ENCODE results near the gene MIEN1. TPM values are rescaled to one million over a fixed set of nuclear protein-coding genes. Genes with fewer than 3 reads are reported as not detected.

Gene MIEN1
- total and polyA plus RNA-seq, 2 of the 13 experiments (the other 11 are each of a cell fraction or from before 2014, with no cell fraction given): 40.6 to 56.6 TPM

DNA sequence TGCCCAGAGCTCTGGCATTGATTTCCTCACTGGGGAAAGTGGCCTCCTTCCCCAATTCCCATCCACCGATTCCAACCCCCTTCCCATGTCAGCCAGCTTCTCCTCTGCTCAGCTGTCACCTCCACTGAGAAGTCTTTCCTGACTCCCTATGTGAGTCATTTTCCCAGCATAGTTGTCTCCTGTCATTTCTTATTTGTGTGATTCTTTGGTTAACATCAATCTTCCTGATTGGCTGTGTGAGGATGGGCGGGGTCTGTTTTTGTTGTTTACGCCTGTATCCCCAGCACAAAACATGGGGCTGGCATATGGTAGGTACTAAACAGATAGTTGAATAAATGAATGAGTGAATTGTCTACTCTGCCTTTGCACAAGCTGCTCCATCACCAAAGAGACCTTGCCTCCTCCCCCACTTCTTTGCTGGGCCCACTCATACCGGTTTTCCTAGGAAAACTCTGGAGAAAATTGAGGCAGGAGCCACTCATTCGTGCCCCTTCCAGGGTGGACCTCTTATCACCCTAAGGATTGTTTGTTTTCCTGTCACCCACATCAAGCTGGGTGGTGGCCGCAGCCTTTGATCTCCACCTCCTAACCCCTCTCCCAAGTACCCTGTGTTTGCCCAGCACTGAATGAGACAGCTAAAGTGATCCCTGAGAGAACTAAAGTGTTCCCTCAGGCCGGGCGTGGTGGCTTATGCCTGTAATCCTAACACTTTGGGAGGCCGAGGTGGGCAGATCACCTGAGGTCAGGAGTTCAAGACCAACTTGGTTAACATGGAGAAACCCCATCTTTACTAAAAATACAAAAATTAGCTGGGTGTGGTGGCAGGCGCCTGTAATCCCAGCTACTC lies 6.2 kb upstream of the MIEN1 start (continued):
- peak; percentile 99 for TF ChIP-seq HMG20A (CRISPR knock-in tag; IDR thresholded peaks at IDR 0.05; ENCODE audit: borderline replicate concordance)
- TF ChIP-seq, protein P1, sequence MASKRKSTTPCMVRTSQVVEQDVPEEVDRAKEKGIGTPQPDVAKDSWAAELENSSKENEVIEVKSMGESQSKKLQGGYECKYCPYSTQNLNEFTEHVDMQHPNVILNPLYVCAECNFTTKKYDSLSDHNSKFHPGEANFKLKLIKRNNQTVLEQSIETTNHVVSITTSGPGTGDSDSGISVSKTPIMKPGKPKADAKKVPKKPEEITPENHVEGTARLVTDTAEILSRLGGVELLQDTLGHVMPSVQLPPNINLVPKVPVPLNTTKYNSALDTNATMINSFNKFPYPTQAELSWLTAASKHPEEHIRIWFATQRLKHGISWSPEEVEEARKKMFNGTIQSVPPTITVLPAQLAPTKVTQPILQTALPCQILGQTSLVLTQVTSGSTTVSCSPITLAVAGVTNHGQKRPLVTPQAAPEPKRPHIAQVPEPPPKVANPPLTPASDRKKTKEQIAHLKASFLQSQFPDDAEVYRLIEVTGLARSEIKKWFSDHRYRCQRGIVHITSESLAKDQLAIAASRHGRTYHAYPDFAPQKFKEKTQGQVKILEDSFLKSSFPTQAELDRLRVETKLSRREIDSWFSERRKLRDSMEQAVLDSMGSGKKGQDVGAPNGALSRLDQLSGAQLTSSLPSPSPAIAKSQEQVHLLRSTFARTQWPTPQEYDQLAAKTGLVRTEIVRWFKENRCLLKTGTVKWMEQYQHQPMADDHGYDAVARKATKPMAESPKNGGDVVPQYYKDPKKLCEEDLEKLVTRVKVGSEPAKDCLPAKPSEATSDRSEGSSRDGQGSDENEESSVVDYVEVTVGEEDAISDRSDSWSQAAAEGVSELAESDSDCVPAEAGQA (IDR thresholded peaks at IDR 0.05; ENCODE audit: low read depth): no peak
- TF ChIP-seq, protein P1 (CRISPR knock-in tag; IDR thresholded peaks at IDR 0.05; ENCODE audit: borderline replicate concordance): no peak
- no peak for TF ChIP-seq NONO (IDR thresholded peaks at IDR 0.05)
- TF ChIP-seq NONO (CRISPR knock-in tag; conservative IDR thresholded peaks at IDR 0.05): 0 out of 2 replicates have a peak, but pooled peaks have one; percentile 63
- TF ChIP-seq, protein P2, sequence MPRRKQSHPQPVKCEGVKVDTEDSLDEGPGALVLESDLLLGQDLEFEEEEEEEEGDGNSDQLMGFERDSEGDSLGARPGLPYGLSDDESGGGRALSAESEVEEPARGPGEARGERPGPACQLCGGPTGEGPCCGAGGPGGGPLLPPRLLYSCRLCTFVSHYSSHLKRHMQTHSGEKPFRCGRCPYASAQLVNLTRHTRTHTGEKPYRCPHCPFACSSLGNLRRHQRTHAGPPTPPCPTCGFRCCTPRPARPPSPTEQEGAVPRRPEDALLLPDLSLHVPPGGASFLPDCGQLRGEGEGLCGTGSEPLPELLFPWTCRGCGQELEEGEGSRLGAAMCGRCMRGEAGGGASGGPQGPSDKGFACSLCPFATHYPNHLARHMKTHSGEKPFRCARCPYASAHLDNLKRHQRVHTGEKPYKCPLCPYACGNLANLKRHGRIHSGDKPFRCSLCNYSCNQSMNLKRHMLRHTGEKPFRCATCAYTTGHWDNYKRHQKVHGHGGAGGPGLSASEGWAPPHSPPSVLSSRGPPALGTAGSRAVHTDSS (CRISPR knock-in tag; conservative IDR thresholded peaks at IDR 0.05): peak; percentile 74; the same call in 1 of the 2 replicates
- 0 out of 2 replicates have a peak, but pooled peaks have one; percentile 15 for TF ChIP-seq FOXK2 (IDR thresholded peaks at IDR 0.05)
- TF ChIP-seq, protein P3, sequence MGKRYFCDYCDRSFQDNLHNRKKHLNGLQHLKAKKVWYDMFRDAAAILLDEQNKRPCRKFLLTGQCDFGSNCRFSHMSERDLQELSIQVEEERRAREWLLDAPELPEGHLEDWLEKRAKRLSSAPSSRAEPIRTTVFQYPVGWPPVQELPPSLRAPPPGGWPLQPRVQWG (CRISPR knock-in tag; IDR thresholded peaks at IDR 0.05; ENCODE audit: borderline replicate concordance, low read depth): no peak
- TF ChIP-seq ARNT2 (CRISPR knock-in tag; IDR thresholded peaks at IDR 0.05; ENCODE audit: low read depth): peak; percentile 71; the same call in 1 of the 2 replicates
- TF ChIP-seq TBX2 (CRISPR knock-in tag; IDR thresholded peaks at IDR 0.05; ENCODE audit: borderline replicate concordance): peak; percentile 98
- TF ChIP-seq JDP2 (CRISPR knock-in tag; IDR thresholded peaks at IDR 0.05; ENCODE audit: borderline replicate concordance): no peak; the same call in 1 of the 2 replicates
- no peak for TF ChIP-seq EHMT2 (IDR thresholded peaks at IDR 0.05; ENCODE audit: borderline replicate concordance, low read depth, low read length)
- peak; percentile 32 for TF ChIP-seq XRCC5 (optimal IDR thresholded peaks at IDR 0.05; ENCODE audit: low read length)
- TF ChIP-seq ZNF430 (CRISPR knock-in tag; IDR thresholded peaks at IDR 0.05): peak; percentile 10; the same call in 1 of the 2 replicates
- TF ChIP-seq, protein P4, sequence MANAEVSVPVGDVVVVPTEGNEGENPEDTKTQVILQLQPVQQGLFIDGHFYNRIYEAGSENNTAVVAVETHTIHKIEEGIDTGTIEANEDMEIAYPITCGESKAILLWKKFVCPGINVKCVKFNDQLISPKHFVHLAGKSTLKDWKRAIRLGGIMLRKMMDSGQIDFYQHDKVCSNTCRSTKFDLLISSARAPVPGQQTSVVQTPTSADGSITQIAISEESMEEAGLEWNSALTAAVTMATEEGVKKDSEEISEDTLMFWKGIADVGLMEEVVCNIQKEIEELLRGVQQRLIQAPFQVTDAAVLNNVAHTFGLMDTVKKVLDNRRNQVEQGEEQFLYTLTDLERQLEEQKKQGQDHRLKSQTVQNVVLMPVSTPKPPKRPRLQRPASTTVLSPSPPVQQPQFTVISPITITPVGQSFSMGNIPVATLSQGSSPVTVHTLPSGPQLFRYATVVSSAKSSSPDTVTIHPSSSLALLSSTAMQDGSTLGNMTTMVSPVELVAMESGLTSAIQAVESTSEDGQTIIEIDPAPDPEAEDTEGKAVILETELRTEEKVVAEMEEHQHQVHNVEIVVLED (CRISPR knock-in tag; IDR thresholded peaks at IDR 0.05; ENCODE audit: borderline replicate concordance): peak; percentile 18; the same call in 1 of the 2 replicates
- TF ChIP-seq ZNF326 (CRISPR knock-in tag; IDR thresholded peaks at IDR 0.05; ENCODE audit: borderline replicate concordance): no peak
- peak; percentile 27; the same call in 1 of the 2 replicates for TF ChIP-seq ZNF724P (CRISPR knock-in tag; IDR thresholded peaks at IDR 0.05; ENCODE audit: borderline replicate concordance)
- TF ChIP-seq ETV5 (CRISPR knock-in tag; IDR thresholded peaks at IDR 0.05; ENCODE audit: borderline replicate concordance): peak; percentile 73
- peak; percentile 94 for TF ChIP-seq GATAD2A (CRISPR knock-in tag; IDR thresholded peaks at IDR 0.05)
- 0 out of 2 replicates have a peak, but pooled peaks have one; percentile 20 for TF ChIP-seq KDM2A (CRISPR knock-in tag; IDR thresholded peaks at IDR 0.05; ENCODE audit: borderline replicate concordance, low read depth)

Measured in HepG2 (cell line).